ENCODE results near the gene CEP70. TPM values are rescaled to one million over a fixed set of nuclear protein-coding genes. Genes with fewer than 3 reads are reported as not detected.
"Not testable (repeated sequence)": the region's sequence is repeated elsewhere in the genome, so short reads cannot be mapped to it uniquely, and the experiment has no call there.

The CEP70 gene
- total RNA-seq, 2 donors from 2014 or later: 31.6 to 45.4 TPM

- no peak overlapping the region for H3K4me3 ChIP-seq
- TF ChIP-seq CTCF (IDR thresholded peaks at IDR 0.05): no peak
- no peak for DNase-seq
- no peak overlapping the region for H3K9ac ChIP-seq (ENCODE audit: low read depth in 2 of 2, low read length in 2 of 2)
- intact Hi-C loops (cut with DNase I): no loop called here
- no peak overlapping the region for H3K27ac ChIP-seq
- no peaks in the 10 kb centered on the region for H3K27me3 ChIP-seq
- H3K9me3 ChIP-seq: no peaks in the 10 kb centered on the region
- no peaks in the 10 kb centered on the region for H3K4me1 ChIP-seq
- H3K36me3 ChIP-seq: no peaks in the 10 kb centered on the region
Measured at GRCh38 chr3:138549179-138549977, 44.7 kb downstream of the CEP70 start.

- Histone ChIP-seq H3K4me1 (no peaks in the 10 kb centered on the region), H3K9me3 (no peaks in the 10 kb centered on the region), H3K36me3 (no peaks in the 10 kb centered on the region), H3K4me3 (no peak overlapping the region), H3K27me3 (no peaks in the 10 kb centered on the region), H3K9ac (ENCODE audit: low read depth in 2 of 2, low read length in 2 of 2) (no peak overlapping the region), H3K27ac (no peak overlapping the region)
- TF ChIP-seq CTCF (IDR thresholded peaks at IDR 0.05): no peak
- DNase-seq: no peak
- intact Hi-C loops (cut with DNase I): no loop called here
Measured at GRCh38 chr3:138547342-138547975, 46.6 kb downstream of the CEP70 start.

GRCh38 chr3:138544546-138544945, 49.5 kb downstream of the CEP70 start:
- Histone ChIP-seq H3K9me3 (no peaks in the 10 kb centered on the region), H3K9ac (ENCODE audit: low read depth in 2 of 2, low read length in 2 of 2) (no peak overlapping the region), H3K4me1 (no peaks in the 10 kb centered on the region), H3K27ac (no peak overlapping the region), H3K36me3 (no peaks in the 10 kb centered on the region), H3K4me3 (no peak overlapping the region), H3K27me3 (no peaks in the 10 kb centered on the region)
- DNase-seq: no peak
- intact Hi-C loops (cut with DNase I): no loop called here
- no peak for TF ChIP-seq CTCF (IDR thresholded peaks at IDR 0.05)

- DNase-seq: no peak
- H3K27me3 ChIP-seq: no peaks in the 10 kb centered on the region
- H3K4me1 ChIP-seq: no peaks in the 10 kb centered on the region
- no peaks in the 10 kb centered on the region for H3K9me3 ChIP-seq
- no peak overlapping the region for H3K4me3 ChIP-seq
- no peak for TF ChIP-seq CTCF (IDR thresholded peaks at IDR 0.05)
- no peaks in the 10 kb centered on the region for H3K36me3 ChIP-seq
- no peak overlapping the region for H3K9ac ChIP-seq (ENCODE audit: low read depth in 2 of 2, low read length in 2 of 2)
- no peak overlapping the region for H3K27ac ChIP-seq
- intact Hi-C loops (cut with DNase I): no loop called here
Measured at GRCh38 chr3:138542977-138543376, 51.1 kb downstream of the CEP70 start.

GRCh38 chr3:138539352-138539751, 54.7 kb downstream of the CEP70 start:
- intact Hi-C loops (cut with DNase I): no loop called here
- H3K36me3 ChIP-seq: no peaks in the 10 kb centered on the region
- TF ChIP-seq CTCF (IDR thresholded peaks at IDR 0.05): no peak

GRCh38 chr3:138521445-138521844, 72.6 kb downstream of the CEP70 start:
- H3K9me3 ChIP-seq; H3K27ac ChIP-seq; H3K4me3 ChIP-seq; DNase-seq; H3K27me3 ChIP-seq; H3K36me3 ChIP-seq; intact Hi-C loops (cut with DNase I); H3K4me1 ChIP-seq; H3K9ac ChIP-seq (ENCODE audit: low read depth in 2 of 2, low read length in 2 of 2): not testable (repeated sequence)

More at GRCh38 chr3:138539352-138539751, 54.7 kb downstream of the CEP70 start:
- no peaks in the 10 kb centered on the region for H3K27me3 ChIP-seq
- H3K27ac ChIP-seq: no peak overlapping the region
- no peak overlapping the region for H3K4me3 ChIP-seq
- H3K4me1 ChIP-seq: no peaks in the 10 kb centered on the region
- DNase-seq: no peak
- H3K9ac ChIP-seq (ENCODE audit: low read depth in 2 of 2, low read length in 2 of 2): no peak overlapping the region
- no peaks in the 10 kb centered on the region for H3K9me3 ChIP-seq

Measured in colonic mucosa (tissue), 4 donors.